ENCODE data around the gene TAOK3.

TAOK3 gene

GRCh38 chr12:118103601-118104382, 268.9 kb downstream of the TAOK3 start, which contains the start of gene VSIG10:
Gene VSIG10, minus strand, starts transcription at chr12:118104011. Its CDS starts 340 bp downstream, at chr12:118103671.
- Mint-ChIP-seq H3K4me3 (peak within 1 kb of the TSS; percentile 81 to 83), H3K27me3 (peaks cover 41% of the 10 kb centered on the region), H3K27ac (peak within 1 kb of the TSS in 1 of 2 donors; percentile 58), H3K4me1 (peaks cover 15% of the 10 kb centered on the region), H3K9me3 (no peaks in the 10 kb centered on the region)
- DNase-seq (peak; percentile 23 to 25), ATAC-seq (peak; percentile 76)

- H3K27ac Mint-ChIP-seq: no peak overlapping the region
- peaks cover 41% of the 10 kb centered on the region for H3K27me3 Mint-ChIP-seq
- DNase-seq (peak in 1 of 2 donors; percentile 4), ATAC-seq (no peak)
- peak overlapping the region; percentile 81 to 83 for H3K4me3 Mint-ChIP-seq
- peaks cover 15% of the 10 kb centered on the region for H3K4me1 Mint-ChIP-seq
- no peaks in the 10 kb centered on the region for H3K9me3 Mint-ChIP-seq
Measured at GRCh38 chr12:118103201-118103600, 269.5 kb downstream of the TAOK3 start.

- H3K4me1 Mint-ChIP-seq: peaks cover 15% of the 10 kb centered on the region
- peak overlapping the region in 1 of 2 donors; percentile 58 for H3K27ac Mint-ChIP-seq
- DNase-seq: no peak
- H3K4me3 Mint-ChIP-seq: peak overlapping the region; percentile 81 to 83
- H3K9me3 Mint-ChIP-seq: no peaks in the 10 kb centered on the region
- H3K27me3 Mint-ChIP-seq: peaks cover 41% of the 10 kb centered on the region
- no peak for ATAC-seq
Measured at GRCh38 chr12:118102609-118103008, 270.1 kb downstream of the TAOK3 start.

- no peak for ATAC-seq
- H3K27ac Mint-ChIP-seq: no peak overlapping the region
- H3K27me3 Mint-ChIP-seq: peaks cover 41% of the 10 kb centered on the region
- H3K9me3 Mint-ChIP-seq: no peaks in the 10 kb centered on the region
- DNase-seq: no peak
- no peak overlapping the region for H3K4me3 Mint-ChIP-seq
- peaks cover 15% of the 10 kb centered on the region for H3K4me1 Mint-ChIP-seq
Measured at GRCh38 chr12:118102070-118102469, 270.6 kb downstream of the TAOK3 start.

GRCh38 chr12:118101051-118101450, 271.7 kb downstream of the TAOK3 start:
- no peak overlapping the region for H3K27ac Mint-ChIP-seq
- peaks cover 15% of the 10 kb centered on the region for H3K4me1 Mint-ChIP-seq
- no peaks in the 10 kb centered on the region for H3K9me3 Mint-ChIP-seq
- ATAC-seq: no peak
- DNase-seq: no peak
- H3K4me3 Mint-ChIP-seq: no peak overlapping the region
- H3K27me3 Mint-ChIP-seq: peaks cover 41% of the 10 kb centered on the region
